BJ (cell line): ENCODE measurements around the gene EPS8. TPM values are rescaled to one million over a fixed set of nuclear protein-coding genes. Genes with fewer than 3 reads are reported as not detected.
"Not testable (repeated sequence)": the region's sequence is repeated elsewhere in the genome, so short reads cannot be mapped to it uniquely, and the experiment has no call there.

Experiments
- CTCF ChIA-PET: fragments of 350-600 bp; formaldehyde crosslinking; extraction: SDS; loops from one replicate; lab custom pipeline; 2021; ENCODE audit warnings: antibody characterized with exemption, inconsistent platforms; lab: Yijun Ruan, JAX
- POLR2A ChIA-PET: fragments of 300-600 bp; sonication (Branson Sonifier 250); formaldehyde crosslinking; extraction: SDS; loops from one replicate; lab custom pipeline; 2021; ENCODE audit warnings: antibody characterized with exemption; lab: Charles Lee
- DNase-seq: peaks from one replicate; pipeline ENCODE4 v3.0.0-alpha.2; 2011; ENCODE audit warnings: low read depth
- H3K27me3 ChIP-seq: 2 replicates; pipeline ENCODE4 v1.6.0; 2011; ENCODE audit warnings: low read length; ENCODE audit not compliant: control insufficient read depth, insufficient read depth
- H3K36me3 ChIP-seq: 2 replicates; pipeline ENCODE4 v1.5.1; 2011; ENCODE audit warnings: low read length; ENCODE audit not compliant: control insufficient read depth, insufficient read depth
- H3K4me3 ChIP-seq: 2 replicates; pipeline ENCODE4 v1.5.1; 2011; ENCODE audit warnings: low read depth, mild to moderate bottlenecking, control low read depth, low read length
- CTCF ChIP-seq: IDR thresholded peaks from 2 replicates; pipeline ENCODE4 v1.5.1; 2011; ENCODE audit warnings: low read depth, mild to moderate bottlenecking, control low read depth, inconsistent platforms, low read length, moderate library complexity; ENCODE audit not compliant: insufficient read depth
- polyA plus RNA-seq: library from polyadenylated mRNA; depleted of rRNA; stranded (reverse); fragments of >200 nt; gene quantifications from 2 replicates; pipeline ENCODE4 v1.2.3, GENCODE V29; 2011

The EPS8 gene
- polyA plus RNA-seq, 1 experiment: 118 TPM

GRCh38 chr12:15752785-15753184 lies 36.4 kb downstream of the EPS8 start:
- Histone ChIP-seq H3K4me3 (no peak overlapping the region), H3K36me3 (no peaks in the 10 kb centered on the region), H3K27me3 (no peaks in the 10 kb centered on the region)
- DNase-seq: no peak
- ChIA-PET POLR2A (interaction anchor here (1.2 kb wide), 1 partner anchor 37 kb away, joined by 3 read pairs; the partner anchor contains the start of gene EPS8), CTCF (interaction anchor here (1.0 to 1.8 kb wide), 2 partner anchors 9 to 20 kb away, joined by 3 to 6 read pairs; no protein-coding TSS in a partner anchor)
- no peak for TF ChIP-seq CTCF

- no peaks in the 10 kb centered on the region for H3K27me3 ChIP-seq
- H3K36me3 ChIP-seq: no peaks in the 10 kb centered on the region
- CTCF ChIA-PET: interaction anchor here (0.8 to 1.8 kb wide), 5 partner anchors 8 to 30 kb away, joined by 3 to 6 read pairs (median 3); no protein-coding TSS in a partner anchor
- POLR2A ChIA-PET: no interaction called here
- H3K4me3 ChIP-seq: no peak overlapping the region
- no peak for TF ChIP-seq CTCF
- no peak for DNase-seq
These were observed 37.4 kb downstream of the EPS8 start for GRCh38 chr12:15751741-15752140.

- no peaks in the 10 kb centered on the region for H3K36me3 ChIP-seq
- TF ChIP-seq CTCF: no peak
- ChIA-PET POLR2A (no interaction called here), CTCF (interaction anchor here (0.6 to 1.4 kb wide), 2 partner anchors 10 to 20 kb away, joined by 3 to 7 read pairs; no protein-coding TSS in a partner anchor)
- H3K27me3 ChIP-seq: no peaks in the 10 kb centered on the region
- H3K4me3 ChIP-seq: no peak overlapping the region
- no peak for DNase-seq
These were observed 39.3 kb downstream of the EPS8 start for GRCh38 chr12:15749937-15750336.

- CTCF ChIA-PET, H3K27me3 ChIP-seq, H3K36me3 ChIP-seq, DNase-seq, POLR2A ChIA-PET, H3K4me3 ChIP-seq: not testable (repeated sequence)
These were observed 47.3 kb downstream of the EPS8 start for GRCh38 chr12:15741870-15742269.

- POLR2A ChIA-PET: no interaction called here
- no peak overlapping the region for H3K4me3 ChIP-seq
- DNase-seq: no peak
- CTCF ChIA-PET: interaction anchor here (0.8 to 1.0 kb wide), 2 partner anchors 14 to 15 kb away, joined by 3 to 4 read pairs; no protein-coding TSS in a partner anchor
- no peaks in the 10 kb centered on the region for H3K36me3 ChIP-seq
- H3K27me3 ChIP-seq: no peaks in the 10 kb centered on the region
- TF ChIP-seq CTCF: no peak
These were observed 48.1 kb downstream of the EPS8 start for GRCh38 chr12:15741082-15741481.

- POLR2A ChIA-PET, H3K27me3 ChIP-seq, H3K4me3 ChIP-seq, DNase-seq, H3K36me3 ChIP-seq: not testable (repeated sequence)
- CTCF ChIA-PET: interaction anchor here (0.8 to 1.9 kb wide), 4 partner anchors 8 to 15 kb away, joined by 3 to 7 read pairs (median 4); no protein-coding TSS in a partner anchor
These were observed 48.8 kb downstream of the EPS8 start for GRCh38 chr12:15740389-15740788.
